Activated T-helper 2 cell treated with anti-CD3 and anti-CD28 coated beads, Interferon-gamma antibody, Interleukin-2, Interleukin-4, amounts not matched to agents 10 μg/mL and 5 μg/mL and 100 μg/mL, durations not matched to agents 14 hours and 24 hours and 36 hours (primary cell): ENCODE results near the gene PRPF6. TPM values are rescaled to one million over a fixed set of nuclear protein-coding genes. Genes with fewer than 3 reads are reported as not detected.
A peak's percentile ranks its signal among the peaks of the same experiment; 100 is the strongest.

Source experiments
- DNase-seq: peaks from one replicate; pipeline ENCODE4 v3.0.0; 2021; ENCODE audit warnings: low spot score
- H3K27ac Mint-ChIP-seq: one replicate; pipeline ENCODE4 v1.8.0; 2021; ENCODE audit warnings: mixed read lengths
- H3K27me3 Mint-ChIP-seq: one replicate; pipeline ENCODE4 v1.8.0; 2021; ENCODE audit warnings: low read depth, mixed read lengths
- H3K36me3 Mint-ChIP-seq: one replicate; pipeline ENCODE4 v1.8.0; 2021; ENCODE audit warnings: low read depth, mixed read lengths
- H3K4me1 Mint-ChIP-seq: one replicate; pipeline ENCODE4 v1.8.0; 2021; ENCODE audit warnings: low read depth, mixed read lengths
- H3K4me3 Mint-ChIP-seq: one replicate; pipeline ENCODE4 v1.8.0; 2021; ENCODE audit warnings: low read depth, mild to moderate bottlenecking, moderate library complexity, mixed read lengths
- H3K9me3 Mint-ChIP-seq: one replicate; pipeline ENCODE4 v1.8.0; 2021; ENCODE audit warnings: mixed read lengths
- intact Hi-C: fragments of 100-400 bp; cut with micrococcal nuclease; formaldehyde crosslinking; loops from one replicate; pipeline ENCODE4 v1.15.1; 2023
- total RNA-seq: library from RNA; stranded (reverse); gene quantifications from 2 replicates; pipeline ENCODE4 v1.2.3, GENCODE V29; 2022

PRPF6 gene
- total RNA-seq, 1 donor from 2014 or later: 70.3 TPM

GRCh38 chr20:64053841-64054661 is 73.1 kb downstream of the PRPF6 start:
- Mint-ChIP-seq H3K36me3 (no peaks in the 10 kb centered on the region), H3K4me3 (no peak overlapping the region), H3K27ac (no peak overlapping the region), H3K27me3 (peaks cover 7% of the 10 kb centered on the region), H3K4me1 (peaks cover 9% of the 10 kb centered on the region), H3K9me3 (no peaks in the 10 kb centered on the region)
- intact Hi-C loops: no loop called here
- no peak for DNase-seq

GRCh38 chr20:64055396-64055892 is 74.5 kb downstream of the PRPF6 start:
- no peak overlapping the region for H3K4me3 Mint-ChIP-seq
- intact Hi-C loops: no loop called here
- H3K36me3 Mint-ChIP-seq: no peaks in the 10 kb centered on the region
- H3K27me3 Mint-ChIP-seq: peaks cover 6% of the 10 kb centered on the region
- no peak overlapping the region for H3K27ac Mint-ChIP-seq
- H3K4me1 Mint-ChIP-seq: peaks cover 11% of the 10 kb centered on the region
- no peak for DNase-seq
- H3K9me3 Mint-ChIP-seq: no peaks in the 10 kb centered on the region

- no peak for DNase-seq
- H3K4me3 Mint-ChIP-seq: no peak overlapping the region
- H3K9me3 Mint-ChIP-seq: no peaks in the 10 kb centered on the region
- no peak overlapping the region for H3K27ac Mint-ChIP-seq
- intact Hi-C loops: no loop called here
- peaks cover 3% of the 10 kb centered on the region for H3K27me3 Mint-ChIP-seq
- H3K4me1 Mint-ChIP-seq: peaks cover 11% of the 10 kb centered on the region
- no peaks in the 10 kb centered on the region for H3K36me3 Mint-ChIP-seq
These were observed 75.1 kb downstream of the PRPF6 start for GRCh38 chr20:64055893-64056638.

- DNase-seq: no peak
- peaks cover 3% of the 10 kb centered on the region for H3K27me3 Mint-ChIP-seq
- no peaks in the 10 kb centered on the region for H3K36me3 Mint-ChIP-seq
- intact Hi-C loops: no loop called here
- H3K4me1 Mint-ChIP-seq: peaks cover 11% of the 10 kb centered on the region
- H3K4me3 Mint-ChIP-seq: no peak overlapping the region
- H3K27ac Mint-ChIP-seq: no peak overlapping the region
- no peaks in the 10 kb centered on the region for H3K9me3 Mint-ChIP-seq
These were observed 75.6 kb downstream of the PRPF6 start for GRCh38 chr20:64056639-64056888.

- H3K27me3 Mint-ChIP-seq: peaks cover under 1% of the 10 kb centered on the region
- H3K4me1 Mint-ChIP-seq: peaks cover 13% of the 10 kb centered on the region
- no peaks in the 10 kb centered on the region for H3K36me3 Mint-ChIP-seq
- peak overlapping the region; percentile 75 for H3K4me3 Mint-ChIP-seq
- DNase-seq: no peak
- intact Hi-C loops: no loop called here
- no peaks in the 10 kb centered on the region for H3K9me3 Mint-ChIP-seq
- H3K27ac Mint-ChIP-seq: peak overlapping the region; percentile 62
These were observed 76.1 kb downstream of the PRPF6 start for GRCh38 chr20:64056889-64057627.

- H3K36me3 Mint-ChIP-seq: no peaks in the 10 kb centered on the region
- no peaks in the 10 kb centered on the region for H3K9me3 Mint-ChIP-seq
- H3K4me3 Mint-ChIP-seq: peak overlapping the region; percentile 75
- no peaks in the 10 kb centered on the region for H3K27me3 Mint-ChIP-seq
- peak overlapping the region; percentile 62 for H3K27ac Mint-ChIP-seq
- DNase-seq: peak; percentile 69
- H3K4me1 Mint-ChIP-seq: peaks cover 15% of the 10 kb centered on the region
- intact Hi-C loops: no loop called here
These were observed 76.9 kb downstream of the PRPF6 start for GRCh38 chr20:64057628-64058498.

- peak overlapping the region; percentile 23 for H3K27ac Mint-ChIP-seq
- DNase-seq: no peak
These were observed 77.6 kb downstream of the PRPF6 start for GRCh38 chr20:64058536-64058935.

GRCh38 chr20:64062276-64062595 is 81.3 kb downstream of the PRPF6 start:
- DNase-seq: no peak
- Mint-ChIP-seq H3K4me3 (no peak overlapping the region), H3K27ac (no peak overlapping the region), H3K9me3 (no peaks in the 10 kb centered on the region), H3K36me3 (no peaks in the 10 kb centered on the region), H3K4me1 (peaks cover 43% of the 10 kb centered on the region), H3K27me3 (no peaks in the 10 kb centered on the region)
- intact Hi-C loops: loop anchor here (2.0 to 10.0 kb wide), 3 partner anchors 17 to 427 kb away; partner anchors contain the start of genes RGS19 and UCKL1

More at GRCh38 chr20:64058536-64058935, 77.6 kb downstream of the PRPF6 start:
- Mint-ChIP-seq H3K27me3 (no peaks in the 10 kb centered on the region), H3K9me3 (no peaks in the 10 kb centered on the region), H3K4me1 (peaks cover 15% of the 10 kb centered on the region), H3K36me3 (no peaks in the 10 kb centered on the region), H3K4me3 (peak overlapping the region; percentile 64)
- intact Hi-C loops: no loop called here

GRCh38 chr20:64062596-64063388 is 81.9 kb downstream of the PRPF6 start, which contains the start of gene TCEA2:
TCEA2 (plus strand) TSS chr20:64063198; CDS start chr20:64063313, 115 bp downstream.
- peak within 1 kb of the TSS; percentile 88 for H3K27ac Mint-ChIP-seq
- H3K36me3 Mint-ChIP-seq: no peaks in the 10 kb centered on the region
- H3K27me3 Mint-ChIP-seq: no peaks in the 10 kb centered on the region
- H3K9me3 Mint-ChIP-seq: no peaks in the 10 kb centered on the region
- peak within 1 kb of the TSS; percentile 89 for H3K4me3 Mint-ChIP-seq
- intact Hi-C loops: loop anchor here (1.0 to 10.0 kb wide), 4 partner anchors 16 to 428 kb away; partner anchors contain the start of genes RGS19 and UCKL1
- H3K4me1 Mint-ChIP-seq: peaks cover 46% of the 10 kb centered on the region
- peak; percentile 93 for DNase-seq

- intact Hi-C loops: loop anchor here (1.0 to 10.0 kb wide), 4 partner anchors 15 to 429 kb away; partner anchors contain the start of genes RGS19 and UCKL1
- H3K27ac Mint-ChIP-seq: peak overlapping the region; percentile 88
- H3K4me3 Mint-ChIP-seq: peak overlapping the region; percentile 89
- DNase-seq: no peak
- peaks cover 47% of the 10 kb centered on the region for H3K4me1 Mint-ChIP-seq
- H3K27me3 Mint-ChIP-seq: no peaks in the 10 kb centered on the region
- H3K36me3 Mint-ChIP-seq: no peaks in the 10 kb centered on the region
- H3K9me3 Mint-ChIP-seq: no peaks in the 10 kb centered on the region
These were observed 82.6 kb downstream of the PRPF6 start for GRCh38 chr20:64063389-64064144.
